H7 (cell line): Measurements from ENCODE around the gene ITIH2. TPM values are rescaled to one million over a fixed set of nuclear protein-coding genes. Genes with fewer than 3 reads are reported as not detected.
"Not testable (repeated sequence)": the region's sequence is repeated elsewhere in the genome, so short reads cannot be mapped to it uniquely, and the experiment has no call there.

Experiments
- DNase-seq: peaks from one replicate; pipeline ENCODE4 v3.0.0; 2012
- H3K27me3 ChIP-seq: 2 replicates; pipeline ENCODE4 v1.6.0; 2011; ENCODE audit warnings: mild to moderate bottlenecking, low read length; ENCODE audit not compliant: control insufficient read depth, insufficient read depth
- H3K36me3 ChIP-seq: replicated peaks from 2 replicates; pipeline ENCODE4 v1.5.1; 2011; ENCODE audit warnings: low read length; ENCODE audit not compliant: control insufficient read depth, insufficient read depth
- H3K4me3 ChIP-seq: 2 replicates; pipeline ENCODE4 v1.5.1; 2011; ENCODE audit warnings: low read depth, mild to moderate bottlenecking, control low read depth, low read length, moderate library complexity; ENCODE audit not compliant: insufficient read depth
- total RNA-seq: library from RNA; depleted of rRNA; stranded (reverse); fragments of >200 nt; shearing (Covaris generic); gene quantifications from 2 replicates; pipeline ENCODE4 v1.2.3, GENCODE V29; 2014

The ITIH2 gene
- total RNA-seq, 1 experiment from 2014 or later: not detected

- DNase-seq, H3K4me3 ChIP-seq, H3K27me3 ChIP-seq, H3K36me3 ChIP-seq: not testable (repeated sequence)
These were observed 45.5 kb downstream of the ITIH2 start for GRCh38 chr10:7748637-7749036.

- no peak for DNase-seq
- Histone ChIP-seq H3K4me3 (no peak overlapping the region), H3K36me3 (peaks cover 9% of the 10 kb centered on the region), H3K27me3 (no peaks in the 10 kb centered on the region)
These were observed 47.1 kb downstream of the ITIH2 start for GRCh38 chr10:7750222-7750621.

GRCh38 chr10:7752251-7752650 lies 49.1 kb downstream of the ITIH2 start:
- H3K27me3 ChIP-seq: no peaks in the 10 kb centered on the region
- no peak overlapping the region for H3K4me3 ChIP-seq
- DNase-seq: no peak
- H3K36me3 ChIP-seq: peaks cover 9% of the 10 kb centered on the region

GRCh38 chr10:7755103-7755502 lies 52.0 kb downstream of the ITIH2 start:
- H3K36me3 ChIP-seq: peaks cover 13% of the 10 kb centered on the region

GRCh38 chr10:7756360-7756992 lies 53.4 kb downstream of the ITIH2 start:
- Histone ChIP-seq H3K4me3 (no peak overlapping the region), H3K27me3 (no peaks in the 10 kb centered on the region), H3K36me3 (peaks cover 14% of the 10 kb centered on the region)
- peak; percentile 16 for DNase-seq

More at GRCh38 chr10:7755103-7755502, 52.0 kb downstream of the ITIH2 start:
- Histone ChIP-seq H3K27me3 (no peaks in the 10 kb centered on the region), H3K4me3 (no peak overlapping the region)
- DNase-seq: no peak

GRCh38 chr10:7763929-7764328 lies 60.8 kb downstream of the ITIH2 start:
- peaks cover 5% of the 10 kb centered on the region for H3K36me3 ChIP-seq
- no peaks in the 10 kb centered on the region for H3K27me3 ChIP-seq
- DNase-seq: no peak
- no peak overlapping the region for H3K4me3 ChIP-seq

GRCh38 chr10:7766241-7766640 lies 63.1 kb downstream of the ITIH2 start:
- no peak overlapping the region for H3K4me3 ChIP-seq
- DNase-seq: no peak
- H3K36me3 ChIP-seq: peaks cover 8% of the 10 kb centered on the region
- H3K27me3 ChIP-seq: no peaks in the 10 kb centered on the region

- Histone ChIP-seq H3K27me3 (no peaks in the 10 kb centered on the region), H3K4me3 (no peak overlapping the region), H3K36me3 (peaks cover 7% of the 10 kb centered on the region)
- DNase-seq: no peak
These were observed 64.1 kb downstream of the ITIH2 start for GRCh38 chr10:7767209-7767608.

GRCh38 chr10:7768417-7768816 lies 65.3 kb downstream of the ITIH2 start:
- H3K4me3 ChIP-seq: no peak overlapping the region
- DNase-seq: no peak
- peaks cover 7% of the 10 kb centered on the region for H3K36me3 ChIP-seq
- no peaks in the 10 kb centered on the region for H3K27me3 ChIP-seq

GRCh38 chr10:7773845-7774801 lies 71.0 kb downstream of the ITIH2 start:
- Histone ChIP-seq H3K36me3 (peaks cover 14% of the 10 kb centered on the region), H3K4me3 (no peak overlapping the region), H3K27me3 (no peaks in the 10 kb centered on the region)
- DNase-seq: no peak

- no peaks in the 10 kb centered on the region for H3K27me3 ChIP-seq
- no peak for DNase-seq
- H3K36me3 ChIP-seq: peaks cover 12% of the 10 kb centered on the region
- no peak overlapping the region for H3K4me3 ChIP-seq
These were observed 73.7 kb downstream of the ITIH2 start for GRCh38 chr10:7776777-7777176.

- not testable (repeated sequence) for H3K4me3 ChIP-seq, H3K27me3 ChIP-seq, DNase-seq, H3K36me3 ChIP-seq
These were observed 79.1 kb downstream of the ITIH2 start for GRCh38 chr10:7782194-7782593.

- Histone ChIP-seq H3K27me3 (no peaks in the 10 kb centered on the region), H3K4me3 (no peak overlapping the region)
These were observed 83.3 kb downstream of the ITIH2 start for GRCh38 chr10:7786430-7786829.

GRCh38 chr10:7787150-7787856 lies 84.2 kb downstream of the ITIH2 start:
- H3K36me3 ChIP-seq: 0 out of 2 replicates have a peak, but pooled peaks cover 1% of the 10 kb centered on the region
- H3K4me3 ChIP-seq: peak overlapping the region; percentile 97
- DNase-seq: peak; percentile 76
- H3K27me3 ChIP-seq: no peaks in the 10 kb centered on the region

More at GRCh38 chr10:7786430-7786829, 83.3 kb downstream of the ITIH2 start:
- DNase-seq: no peak
- 0 out of 2 replicates have a peak, but pooled peaks cover 1% of the 10 kb centered on the region for H3K36me3 ChIP-seq
